Fibroblast of lung (primary cell): ENCODE results near the gene ARHGEF35. TPM values are rescaled to one million over a fixed set of nuclear protein-coding genes. Genes with fewer than 3 reads are reported as not detected.
"Not testable (repeated sequence)": the region's sequence is repeated elsewhere in the genome, so short reads cannot be mapped to it uniquely, and the experiment has no call there.

Source experiments
- DNase-seq, 2 donors: peaks; one replicate each; pipeline versions ENCODE4 v3.0.0 to v3.0.0-alpha.2; 2010; ENCODE audit warnings: low read depth in 2 of 2
- H2AFZ ChIP-seq: 2 replicates; pipeline ENCODE4 v1.5.1; 2012; ENCODE audit warnings: low read length, control low read depth, inconsistent platforms
- H3K27ac ChIP-seq: 2 replicates; pipeline ENCODE4 v1.5.1; 2011; ENCODE audit warnings: low read length, control low read depth; ENCODE audit not compliant: insufficient read depth
- H3K27me3 ChIP-seq: 2 replicates; pipeline ENCODE4 v1.5.1; 2011; ENCODE audit warnings: mild to moderate bottlenecking, low read length; ENCODE audit not compliant: control insufficient read depth, insufficient read depth
- H3K36me3 ChIP-seq: 2 replicates; pipeline ENCODE4 v1.5.1; 2011; ENCODE audit warnings: low read length; ENCODE audit not compliant: control insufficient read depth, insufficient read depth
- H3K4me1 ChIP-seq: 2 replicates; pipeline ENCODE4 v1.5.1; 2011; ENCODE audit warnings: low read length; ENCODE audit not compliant: control insufficient read depth, insufficient read depth; ENCODE audit errors: extremely low read depth
- H3K4me2 ChIP-seq: 2 replicates; pipeline ENCODE4 v1.5.1; 2011; ENCODE audit warnings: low read length, control low read depth; ENCODE audit not compliant: insufficient read depth; ENCODE audit errors: extremely low read depth
- H3K4me3 ChIP-seq, 4 experiments: fragments of 200-600 bp in 1 of 4; sonication (generic) in 1 of 4; replicated peaks in 1 of 4; 2 replicates each; pipeline ENCODE4 v1.5.1; 2011 to 2016; ENCODE audit warnings: low read length in 4 of 4, low read depth in 3 of 4, mild to moderate bottlenecking in 3 of 4, control low read depth in 2 of 4, inconsistent platforms in 1 of 4, mixed read lengths in 1 of 4; ENCODE audit not compliant: insufficient read depth in 1 of 4; ENCODE audit errors: control extremely low read depth in 1 of 4
- H3K79me2 ChIP-seq: 2 replicates; pipeline ENCODE4 v1.5.1; 2012; ENCODE audit warnings: mild to moderate bottlenecking, low read length, inconsistent platforms; ENCODE audit not compliant: control insufficient read depth, insufficient read depth
- H3K9ac ChIP-seq: 2 replicates; pipeline ENCODE4 v1.5.1; 2011; ENCODE audit warnings: mild to moderate bottlenecking, low read length, control low read depth; ENCODE audit not compliant: insufficient read depth
- H3K9me3 ChIP-seq: 2 replicates; pipeline ENCODE4 v1.5.1; 2012; ENCODE audit warnings: low read depth, low read length; ENCODE audit not compliant: control insufficient read depth, insufficient read depth
- H4K20me1 ChIP-seq: 2 replicates; pipeline ENCODE4 v1.5.1; 2011; ENCODE audit warnings: low read length; ENCODE audit not compliant: control insufficient read depth, insufficient read depth; ENCODE audit errors: extremely low read depth
- polyA plus RNA-seq, 2 donors: library from polyadenylated mRNA; depleted of rRNA in 1 of 2; stranded (reverse) in 1 of 2; unstranded in 1 of 2; fragments of >200 nt; gene quantifications; 2 replicates each; pipeline ENCODE4 v1.2.1, GENCODE V29; 2011 to 2012; ENCODE audit warnings: missing spikeins in 1 of 2
- total RNA-seq: library from RNA; depleted of rRNA; stranded (reverse); fragments of >200 nt; gene quantifications from 2 replicates; pipeline ENCODE4 v1.2.1, GENCODE V29; 2014

Gene ARHGEF35
- total and polyA plus RNA-seq, 2 donors (not counting 1 experiment from before 2014, with no cell fraction given): 1.1 to 5.4 TPM

DNA sequence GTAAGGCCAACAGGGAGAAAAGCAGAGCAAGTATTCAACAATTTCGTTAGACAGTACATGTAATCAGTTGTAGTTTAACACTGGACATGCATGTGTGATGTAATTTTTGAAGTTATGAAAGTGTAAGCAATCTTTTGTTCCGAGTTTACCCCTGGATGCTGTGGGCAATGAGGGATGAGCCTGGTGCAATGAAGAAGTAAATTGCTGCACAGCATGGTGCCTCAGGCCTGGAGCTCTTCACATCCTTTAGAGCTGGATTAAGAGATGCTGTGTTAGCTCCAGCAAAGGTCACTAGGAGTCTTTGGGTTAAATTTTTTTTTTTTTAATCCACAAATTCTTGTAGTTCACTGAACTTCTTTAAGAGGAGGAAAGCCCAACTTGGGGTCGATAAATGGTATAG is 7.5 kb upstream of the ARHGEF35 start:
- not testable (repeated sequence) for H4K20me1 ChIP-seq, H3K4me1 ChIP-seq, H3K79me2 ChIP-seq, H3K27me3 ChIP-seq, H3K4me3 ChIP-seq, DNase-seq, H3K36me3 ChIP-seq, H3K9ac ChIP-seq, H3K27ac ChIP-seq, H3K4me2 ChIP-seq, H3K9me3 ChIP-seq, H2AFZ ChIP-seq

DNA sequence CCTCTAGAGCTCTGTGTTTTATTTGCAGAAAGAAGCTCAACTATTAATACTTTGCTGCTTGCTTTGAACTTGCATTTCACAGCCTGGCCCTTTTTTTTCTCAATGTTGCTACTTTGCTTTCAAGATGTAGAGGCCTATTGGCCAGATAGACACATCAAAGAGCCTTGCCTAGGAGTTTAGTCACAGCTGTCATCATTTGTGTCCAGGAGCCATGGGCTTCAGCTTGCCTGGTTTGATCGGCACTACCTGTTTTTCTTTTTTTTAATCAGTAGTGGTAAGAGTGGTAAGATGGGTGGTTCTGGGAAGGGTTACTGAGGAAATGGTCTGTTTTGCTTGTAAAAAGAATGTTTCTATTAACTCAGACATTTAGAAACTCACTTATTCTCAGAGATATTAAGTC is 6.3 kb upstream of the ARHGEF35 start:
- not testable (repeated sequence) for H3K27ac ChIP-seq, H3K79me2 ChIP-seq, H3K27me3 ChIP-seq, H3K9ac ChIP-seq, H2AFZ ChIP-seq, H3K36me3 ChIP-seq, DNase-seq, H4K20me1 ChIP-seq, H3K4me1 ChIP-seq, H3K9me3 ChIP-seq, H3K4me3 ChIP-seq, H3K4me2 ChIP-seq

DNA sequence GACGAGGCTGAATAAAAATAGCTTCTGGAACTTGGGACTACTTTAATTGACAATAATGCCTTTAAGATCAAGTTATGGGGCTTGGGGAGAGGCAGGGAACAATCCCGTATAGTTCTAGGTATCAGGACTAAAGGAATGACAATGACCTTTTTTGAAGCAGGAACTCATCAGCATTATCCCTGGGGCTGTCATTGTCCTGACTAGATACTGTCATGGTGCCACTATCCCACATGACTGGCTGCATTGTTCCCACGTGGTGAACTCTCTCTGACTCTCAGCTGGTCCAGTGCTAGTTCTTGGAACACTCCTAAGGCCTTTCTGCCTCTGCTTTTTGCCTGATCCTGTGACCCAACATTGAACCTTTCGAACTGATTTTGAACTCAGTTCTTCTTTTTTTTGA is 3.3 kb upstream of the ARHGEF35 start:
- not testable (repeated sequence) for H3K4me2 ChIP-seq, H3K36me3 ChIP-seq, H3K27me3 ChIP-seq, H3K27ac ChIP-seq, DNase-seq, H3K9me3 ChIP-seq, H2AFZ ChIP-seq, H4K20me1 ChIP-seq, H3K4me1 ChIP-seq, H3K9ac ChIP-seq, H3K4me3 ChIP-seq, H3K79me2 ChIP-seq

DNA sequence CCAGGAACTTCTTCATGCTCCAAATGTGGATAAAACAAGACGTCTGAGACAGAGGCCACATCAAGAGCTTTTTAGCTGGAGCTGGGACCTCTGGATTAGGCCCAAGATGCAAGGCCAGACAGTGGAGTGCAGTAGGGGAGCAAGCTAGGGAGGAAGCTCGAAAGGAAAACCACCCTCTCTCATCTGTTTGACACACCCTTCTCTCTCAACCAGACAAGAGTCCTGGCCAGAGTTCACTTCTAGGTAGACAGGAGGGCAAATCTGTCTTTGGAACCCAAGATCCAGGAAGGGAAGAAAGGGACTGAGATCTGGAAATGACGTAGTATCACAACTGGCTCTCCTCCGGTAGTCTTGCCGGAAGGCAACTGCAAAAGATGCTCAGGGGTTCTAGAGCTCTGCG is 1.2 kb downstream of the ARHGEF35 start:
- not testable (repeated sequence) for H3K79me2 ChIP-seq, H4K20me1 ChIP-seq, H3K4me2 ChIP-seq, H3K9me3 ChIP-seq, H3K4me3 ChIP-seq, H3K9ac ChIP-seq, H3K4me1 ChIP-seq, H3K27me3 ChIP-seq, H3K27ac ChIP-seq, DNase-seq, H3K36me3 ChIP-seq, H2AFZ ChIP-seq

DNA sequence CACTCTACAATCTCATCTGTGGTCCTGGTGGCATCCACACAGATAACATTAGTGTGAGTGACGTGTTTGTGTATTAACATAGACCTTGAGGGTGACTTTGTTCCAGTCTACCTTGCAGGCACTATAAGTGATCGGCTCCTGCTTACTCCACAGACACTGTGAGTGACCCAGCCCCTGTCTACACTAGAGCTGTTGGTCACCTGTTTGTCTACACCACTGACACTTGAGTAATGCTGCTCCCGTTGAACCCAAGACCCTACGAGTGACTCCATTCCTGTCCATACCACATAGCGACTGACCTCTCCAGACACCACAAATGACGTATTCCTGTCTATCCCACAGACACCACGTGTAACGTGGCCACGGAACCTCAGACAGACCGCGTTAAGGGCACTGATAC is 1.9 kb downstream of the ARHGEF35 start:
- not testable (repeated sequence) for H3K9ac ChIP-seq, H2AFZ ChIP-seq, H3K4me3 ChIP-seq, H3K4me2 ChIP-seq, H3K79me2 ChIP-seq, DNase-seq, H3K27ac ChIP-seq, H3K9me3 ChIP-seq, H3K36me3 ChIP-seq, H3K27me3 ChIP-seq, H4K20me1 ChIP-seq, H3K4me1 ChIP-seq

DNA sequence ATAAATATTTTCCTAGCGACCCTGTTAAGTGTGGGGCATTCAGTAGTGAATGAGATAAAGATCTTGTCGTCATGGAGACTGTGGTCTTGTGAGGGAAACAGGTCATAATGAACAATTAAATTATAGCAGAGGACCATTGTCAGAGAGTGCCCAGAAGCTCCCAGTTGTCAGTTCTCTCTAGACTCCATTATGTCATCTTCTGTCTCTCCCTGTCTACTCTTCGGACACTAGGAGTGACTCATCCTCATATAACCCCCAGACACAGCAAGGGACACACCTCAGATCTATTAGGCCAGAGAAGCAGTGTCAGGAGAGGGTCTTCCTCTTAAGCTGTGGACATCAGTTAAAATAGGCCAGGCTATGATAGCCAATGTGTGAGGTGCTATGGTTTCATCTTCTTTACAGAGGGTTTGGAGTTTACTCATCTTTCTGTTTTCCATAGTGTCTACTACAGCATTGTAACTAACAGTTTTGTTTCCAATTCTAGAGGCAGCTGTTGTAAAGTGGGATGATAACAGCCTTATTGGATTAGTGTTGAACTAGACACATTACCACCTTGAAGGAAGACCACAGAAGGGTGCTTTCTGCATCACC is 7.0 kb downstream of the ARHGEF35 start:
- H3K4me1 ChIP-seq, H3K27me3 ChIP-seq, H3K4me3 ChIP-seq, H2AFZ ChIP-seq, H3K9ac ChIP-seq, H3K4me2 ChIP-seq, H3K79me2 ChIP-seq, H4K20me1 ChIP-seq, DNase-seq, H3K27ac ChIP-seq, H3K9me3 ChIP-seq, H3K36me3 ChIP-seq: not testable (repeated sequence)

DNA sequence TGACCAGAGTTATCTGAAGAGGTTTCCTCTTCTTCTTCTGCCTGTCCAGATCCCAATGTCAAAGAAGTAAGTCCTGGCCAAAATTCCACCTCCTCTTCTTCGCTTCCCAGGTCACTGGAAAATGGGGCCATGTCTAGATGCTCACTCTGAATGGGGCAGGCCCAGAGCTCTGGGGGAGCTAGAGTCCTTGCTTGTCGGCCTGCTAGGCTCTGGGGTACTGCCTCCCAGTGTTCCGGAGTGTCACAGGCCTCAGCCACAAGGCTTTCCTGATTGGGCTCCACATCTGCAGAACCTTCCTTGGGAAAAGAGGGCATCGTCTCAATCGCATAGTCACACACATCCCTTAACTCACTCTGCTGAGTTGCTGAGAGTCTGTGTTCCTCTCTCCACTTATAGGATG is 7.8 kb downstream of the ARHGEF35 start:
- not testable (repeated sequence) for H3K27ac ChIP-seq, H3K4me1 ChIP-seq, H2AFZ ChIP-seq, H3K9ac ChIP-seq, H3K79me2 ChIP-seq, DNase-seq, H3K4me2 ChIP-seq, H3K27me3 ChIP-seq, H3K4me3 ChIP-seq, H3K36me3 ChIP-seq, H4K20me1 ChIP-seq, H3K9me3 ChIP-seq
